ENCODE data around the gene HAVCR2. TPM values are rescaled to one million over a fixed set of nuclear protein-coding genes. Genes with fewer than 3 reads are reported as not detected.
"Not testable (repeated sequence)": the region's sequence is repeated elsewhere in the genome, so short reads cannot be mapped to it uniquely, and the experiment has no call there.

HAVCR2 gene
- polyA plus RNA-seq, 1 donor: 2.3 TPM

GRCh38 chr5:157063776-157064430, 44.9 kb downstream of the HAVCR2 start:
- H3K4me3 ChIP-seq (ENCODE audit: low read length): no peak overlapping the region
- no peaks in the 10 kb centered on the region for H3K36me3 ChIP-seq (ENCODE audit: control insufficient read depth, insufficient read depth, low read length)
- DNase-seq: peak; percentile 78 to 87
- no peaks in the 10 kb centered on the region for H3K9me3 ChIP-seq (ENCODE audit: control insufficient read depth, low read depth, low read length)
- WGBS (ENCODE audit: insufficient coverage, low lambda C conversion rate): 27% methylated on average over 2 of the region's 4 CpGs
- no peaks in the 10 kb centered on the region for H3K27me3 ChIP-seq (ENCODE audit: control insufficient read depth, insufficient read depth, low read length)
- H3K4me1 ChIP-seq (ENCODE audit: control insufficient read depth, insufficient read depth, low read length): peaks cover 25% of the 10 kb centered on the region
- peak overlapping the region; percentile 63 for H3K27ac ChIP-seq (ENCODE audit: low read length)

GRCh38 chr5:157059891-157060290, 49.0 kb downstream of the HAVCR2 start:
- H3K4me3 ChIP-seq (ENCODE audit: low read length): no peak overlapping the region
- DNase-seq: no peak
- H3K27ac ChIP-seq (ENCODE audit: low read length): no peak overlapping the region
- no peaks in the 10 kb centered on the region for H3K36me3 ChIP-seq (ENCODE audit: control insufficient read depth, insufficient read depth, low read length)
- H3K4me1 ChIP-seq (ENCODE audit: control insufficient read depth, insufficient read depth, low read length): peaks cover 27% of the 10 kb centered on the region
- H3K27me3 ChIP-seq (ENCODE audit: control insufficient read depth, insufficient read depth, low read length): no peaks in the 10 kb centered on the region
- no peaks in the 10 kb centered on the region for H3K9me3 ChIP-seq (ENCODE audit: control insufficient read depth, low read depth, low read length)
- WGBS (ENCODE audit: insufficient coverage, low lambda C conversion rate): 84% methylated on average over 2 of the region's 3 CpGs

GRCh38 chr5:157059093-157059539, 49.7 kb downstream of the HAVCR2 start, which contains the start of gene HAVCR1:
Gene HAVCR1, minus strand, starts transcription at chr5:157059116. Its CDS starts 1,173 bp downstream, at chr5:157057943.
- peaks cover 24% of the 10 kb centered on the region for H3K4me1 ChIP-seq (ENCODE audit: control insufficient read depth, insufficient read depth, low read length)
- no peak within 1 kb of the TSS for H3K27ac ChIP-seq (ENCODE audit: low read length)
- no peak within 1 kb of the TSS for H3K4me3 ChIP-seq (ENCODE audit: low read length)
- peak; percentile 57 to 78 for DNase-seq
- no peaks in the 10 kb centered on the region for H3K27me3 ChIP-seq (ENCODE audit: control insufficient read depth, insufficient read depth, low read length)
- no CpG with 5 or more reads among the region's 9 CpGs for WGBS (ENCODE audit: insufficient coverage, low lambda C conversion rate)
- no peaks in the 10 kb centered on the region for H3K9me3 ChIP-seq (ENCODE audit: control insufficient read depth, low read depth, low read length)
- H3K36me3 ChIP-seq (ENCODE audit: control insufficient read depth, insufficient read depth, low read length): no peaks in the 10 kb centered on the region

GRCh38 chr5:157057459-157058370, 51.1 kb downstream of the HAVCR2 start:
- Histone ChIP-seq H3K9me3 (ENCODE audit: control insufficient read depth, low read depth, low read length) (no peaks in the 10 kb centered on the region), H3K4me1 (ENCODE audit: control insufficient read depth, insufficient read depth, low read length) (peaks cover 16% of the 10 kb centered on the region), H3K4me3 (ENCODE audit: low read length) (no peak overlapping the region), H3K27ac (ENCODE audit: low read length) (no peak overlapping the region), H3K36me3 (ENCODE audit: control insufficient read depth, insufficient read depth, low read length) (no peaks in the 10 kb centered on the region), H3K27me3 (ENCODE audit: control insufficient read depth, insufficient read depth, low read length) (no peaks in the 10 kb centered on the region)
- WGBS (ENCODE audit: insufficient coverage, low lambda C conversion rate): 94% methylated on average over 3 of the region's 11 CpGs
- DNase-seq: no peak

- DNase-seq; H3K36me3 ChIP-seq (ENCODE audit: control insufficient read depth, insufficient read depth, low read length); H3K27ac ChIP-seq (ENCODE audit: low read length); H3K4me3 ChIP-seq (ENCODE audit: low read length); H3K27me3 ChIP-seq (ENCODE audit: control insufficient read depth, insufficient read depth, low read length); H3K9me3 ChIP-seq (ENCODE audit: control insufficient read depth, low read depth, low read length): not testable (repeated sequence)
- peaks cover 16% of the 10 kb centered on the region for H3K4me1 ChIP-seq (ENCODE audit: control insufficient read depth, insufficient read depth, low read length)
- no CpG with 5 or more reads among the region's 6 CpGs for WGBS (ENCODE audit: insufficient coverage, low lambda C conversion rate)
These were observed 52.0 kb downstream of the HAVCR2 start for GRCh38 chr5:157056848-157057247.

GRCh38 chr5:157051604-157052245, 57.1 kb downstream of the HAVCR2 start:
- 60% methylated on average over 1 of the region's 7 CpGs for WGBS (ENCODE audit: insufficient coverage, low lambda C conversion rate)
- Histone ChIP-seq H3K9me3 (ENCODE audit: control insufficient read depth, low read depth, low read length) (no peaks in the 10 kb centered on the region), H3K27ac (ENCODE audit: low read length) (no peak overlapping the region), H3K27me3 (ENCODE audit: control insufficient read depth, insufficient read depth, low read length) (no peaks in the 10 kb centered on the region), H3K4me1 (ENCODE audit: control insufficient read depth, insufficient read depth, low read length) (peaks cover 5% of the 10 kb centered on the region), H3K4me3 (ENCODE audit: low read length) (no peak overlapping the region), H3K36me3 (ENCODE audit: control insufficient read depth, insufficient read depth, low read length) (no peaks in the 10 kb centered on the region)
- peak in 1 of 2 donors; percentile 33 for DNase-seq

- WGBS (ENCODE audit: insufficient coverage, low lambda C conversion rate): 72% methylated on average over 3 of the region's 5 CpGs
- Histone ChIP-seq H3K9me3 (ENCODE audit: control insufficient read depth, low read depth, low read length) (no peaks in the 10 kb centered on the region), H3K4me3 (ENCODE audit: low read length) (no peak overlapping the region), H3K36me3 (ENCODE audit: control insufficient read depth, insufficient read depth, low read length) (no peaks in the 10 kb centered on the region), H3K4me1 (ENCODE audit: control insufficient read depth, insufficient read depth, low read length) (peaks cover 14% of the 10 kb centered on the region), H3K27ac (ENCODE audit: low read length) (no peak overlapping the region), H3K27me3 (ENCODE audit: control insufficient read depth, insufficient read depth, low read length) (no peaks in the 10 kb centered on the region)
- DNase-seq: no peak
These were observed 58.8 kb downstream of the HAVCR2 start for GRCh38 chr5:157050050-157050449.

GRCh38 chr5:157049605-157050004, 59.2 kb downstream of the HAVCR2 start:
- DNase-seq: no peak
- H3K4me1 ChIP-seq (ENCODE audit: control insufficient read depth, insufficient read depth, low read length): peaks cover 14% of the 10 kb centered on the region
- H3K27me3 ChIP-seq (ENCODE audit: control insufficient read depth, insufficient read depth, low read length): no peaks in the 10 kb centered on the region
- no peaks in the 10 kb centered on the region for H3K36me3 ChIP-seq (ENCODE audit: control insufficient read depth, insufficient read depth, low read length)
- no CpG with 5 or more reads among the region's 1 CpG for WGBS (ENCODE audit: insufficient coverage, low lambda C conversion rate)
- H3K27ac ChIP-seq (ENCODE audit: low read length): no peak overlapping the region
- H3K9me3 ChIP-seq (ENCODE audit: control insufficient read depth, low read depth, low read length): no peaks in the 10 kb centered on the region
- no peak overlapping the region for H3K4me3 ChIP-seq (ENCODE audit: low read length)

- WGBS (ENCODE audit: insufficient coverage, low lambda C conversion rate): 100% methylated on average over 1 of the region's 5 CpGs
These were observed 60.9 kb downstream of the HAVCR2 start for GRCh38 chr5:157047898-157048297.

GRCh38 chr5:157047016-157047415, 61.8 kb downstream of the HAVCR2 start:
- not testable (repeated sequence) for H3K27me3 ChIP-seq (ENCODE audit: control insufficient read depth, insufficient read depth, low read length); H3K27ac ChIP-seq (ENCODE audit: low read length); H3K4me3 ChIP-seq (ENCODE audit: low read length); H3K36me3 ChIP-seq (ENCODE audit: control insufficient read depth, insufficient read depth, low read length); H3K9me3 ChIP-seq (ENCODE audit: control insufficient read depth, low read depth, low read length)
- peak in 1 of 2 donors; percentile 78 for DNase-seq
- WGBS (ENCODE audit: insufficient coverage, low lambda C conversion rate): no CpG with 5 or more reads among the region's 4 CpGs
- H3K4me1 ChIP-seq (ENCODE audit: control insufficient read depth, insufficient read depth, low read length): peaks cover 14% of the 10 kb centered on the region

More at GRCh38 chr5:157047898-157048297, 60.9 kb downstream of the HAVCR2 start:
- Histone ChIP-seq H3K27me3 (ENCODE audit: control insufficient read depth, insufficient read depth, low read length) (no peaks in the 10 kb centered on the region), H3K36me3 (ENCODE audit: control insufficient read depth, insufficient read depth, low read length) (no peaks in the 10 kb centered on the region), H3K9me3 (ENCODE audit: control insufficient read depth, low read depth, low read length) (no peaks in the 10 kb centered on the region), H3K27ac (ENCODE audit: low read length) (no peak overlapping the region), H3K4me1 (ENCODE audit: control insufficient read depth, insufficient read depth, low read length) (peaks cover 14% of the 10 kb centered on the region), H3K4me3 (ENCODE audit: low read length) (no peak overlapping the region)
- DNase-seq: no peak

Data from large intestine (tissue), 3 donors.